ENCODE data around the gene TIMM17A. TPM values are rescaled to one million over a fixed set of nuclear protein-coding genes. Genes with fewer than 3 reads are reported as not detected.

TIMM17A gene
- total RNA-seq, 1 experiment from 2014 or later: 60.4 TPM

DNA sequence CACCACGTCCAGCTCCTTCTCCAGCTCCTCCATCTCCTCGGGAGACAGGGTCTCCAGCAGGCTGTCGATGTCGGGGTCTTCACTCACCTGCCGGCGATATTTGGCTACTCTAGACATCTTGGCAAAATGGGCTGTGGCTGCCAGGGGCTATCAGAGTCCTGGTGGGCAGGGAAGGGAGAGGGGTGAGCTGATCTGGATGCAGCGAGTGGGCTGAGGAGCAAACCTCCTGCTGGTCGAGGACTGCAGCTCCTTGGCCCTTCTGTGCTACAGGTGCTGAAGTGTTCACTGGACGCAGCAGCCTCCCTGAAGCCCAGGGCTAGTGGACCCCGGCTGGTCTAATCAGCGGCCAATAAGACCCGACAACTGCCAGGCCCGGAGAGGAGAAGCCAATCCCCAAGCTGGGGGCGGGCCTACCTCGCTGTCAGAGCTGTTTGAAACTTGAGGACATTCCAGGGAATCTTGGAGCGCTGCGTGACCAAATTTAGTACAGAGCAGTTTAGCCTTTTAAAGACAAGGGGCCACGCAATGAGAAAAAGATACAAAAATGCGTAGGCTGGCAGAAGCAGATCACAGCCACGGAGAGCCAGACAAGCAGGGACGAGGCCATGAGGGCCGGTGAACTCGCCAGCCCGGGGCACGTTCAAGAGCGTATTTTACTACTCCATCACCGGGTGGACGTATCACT lies 8.9 kb upstream of the TIMM17A start, which contains the start of gene LMOD1:
Gene LMOD1 (minus strand): TSS at position 325 of the 685 bp plus-strand sequence. CDS start 208 bp downstream, at position 117.
- Histone ChIP-seq H3K79me2 (ENCODE audit: low read depth) (no peaks in the 10 kb centered on the region), H3K36me3 (ENCODE audit: low read depth) (no peaks in the 10 kb centered on the region), H3K9me3 (ENCODE audit: insufficient read depth, low read depth) (no peaks in the 10 kb centered on the region), H3K4me2 (peak within 1 kb of the TSS; percentile 32), H2AFZ (0 out of 2 replicates have a peak within 1 kb of the TSS, but pooled peaks have one; percentile 16), H3K9me2 (ENCODE audit: insufficient read depth) (no peaks in the 10 kb centered on the region), H3K27ac (no peak within 1 kb of the TSS), H3K4me1 (replicated peaks; ENCODE audit: insufficient read depth) (peaks cover 14% of the 10 kb centered on the region), H3K27me3 (ENCODE audit: insufficient read depth, low read depth) (peaks cover 26% of the 10 kb centered on the region), H4K20me1 (ENCODE audit: insufficient read depth) (no peaks in the 10 kb centered on the region), H3F3A (ENCODE audit: insufficient read depth, low read depth) (no peaks in the 10 kb centered on the region), H3K4me3 (no peak within 1 kb of the TSS)
- BruUV-seq (replicated peaks): no TSS peak
- TF ChIP-seq, protein P1, sequence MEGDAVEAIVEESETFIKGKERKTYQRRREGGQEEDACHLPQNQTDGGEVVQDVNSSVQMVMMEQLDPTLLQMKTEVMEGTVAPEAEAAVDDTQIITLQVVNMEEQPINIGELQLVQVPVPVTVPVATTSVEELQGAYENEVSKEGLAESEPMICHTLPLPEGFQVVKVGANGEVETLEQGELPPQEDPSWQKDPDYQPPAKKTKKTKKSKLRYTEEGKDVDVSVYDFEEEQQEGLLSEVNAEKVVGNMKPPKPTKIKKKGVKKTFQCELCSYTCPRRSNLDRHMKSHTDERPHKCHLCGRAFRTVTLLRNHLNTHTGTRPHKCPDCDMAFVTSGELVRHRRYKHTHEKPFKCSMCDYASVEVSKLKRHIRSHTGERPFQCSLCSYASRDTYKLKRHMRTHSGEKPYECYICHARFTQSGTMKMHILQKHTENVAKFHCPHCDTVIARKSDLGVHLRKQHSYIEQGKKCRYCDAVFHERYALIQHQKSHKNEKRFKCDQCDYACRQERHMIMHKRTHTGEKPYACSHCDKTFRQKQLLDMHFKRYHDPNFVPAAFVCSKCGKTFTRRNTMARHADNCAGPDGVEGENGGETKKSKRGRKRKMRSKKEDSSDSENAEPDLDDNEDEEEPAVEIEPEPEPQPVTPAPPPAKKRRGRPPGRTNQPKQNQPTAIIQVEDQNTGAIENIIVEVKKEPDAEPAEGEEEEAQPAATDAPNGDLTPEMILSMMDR (conservative IDR thresholded peaks at IDR 0.05): no peak
- TF ChIP-seq EZH2 (IDR thresholded peaks at IDR 0.05; ENCODE audit: low read depth): no peak
- peak in 1 of 2 experiments; percentile 79 for DNase-seq
- ChIA-PET POLR2A (ENCODE audit: unreplicated experiment) (interaction anchor here (0.6 to 0.7 kb wide), 3 partner anchors 15 to 1152 kb away, joined by 3 read pairs; no protein-coding TSS in a partner anchor), CTCF (interaction anchor here (0.6 kb wide), 2 partner anchors 434 to 1573 kb away, joined by 3 to 8 read pairs; no protein-coding TSS in a partner anchor)
- intact Hi-C loops (cut with micrococcal nuclease; ENCODE audit: unreplicated experiment): loop anchor here (2.0 kb wide), 1 partner anchor 30 kb away; no protein-coding TSS in a partner anchor

DNA sequence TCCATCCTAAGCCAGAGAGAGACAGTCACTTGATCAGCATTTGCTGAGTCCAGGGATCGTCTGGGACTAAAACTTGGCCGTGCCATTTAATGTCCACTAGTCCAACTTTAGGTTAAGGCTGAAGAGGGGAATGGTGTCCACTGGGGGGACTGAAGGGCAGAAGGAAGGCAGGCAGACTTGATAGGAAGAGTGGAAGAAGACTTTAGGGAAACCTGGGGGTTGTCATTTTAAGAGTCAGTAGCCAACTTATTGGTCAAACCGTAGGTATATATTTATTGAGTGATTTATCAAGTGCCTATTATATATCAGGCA lies 7.7 kb upstream of the TIMM17A start:
- no peak for DNase-seq
- H4K20me1 ChIP-seq (ENCODE audit: insufficient read depth): no peaks in the 10 kb centered on the region
- ChIA-PET POLR2A (ENCODE audit: unreplicated experiment) (no interaction called here), CTCF (no interaction called here)
- intact Hi-C loops (cut with micrococcal nuclease; ENCODE audit: unreplicated experiment): loop anchor here (2.0 kb wide), 1 partner anchor 31 kb away; no protein-coding TSS in a partner anchor
- no peak overlapping the region for H3K4me3 ChIP-seq
- H3F3A ChIP-seq (ENCODE audit: insufficient read depth, low read depth): no peaks in the 10 kb centered on the region
- no peaks in the 10 kb centered on the region for H3K36me3 ChIP-seq (ENCODE audit: low read depth)
- H3K27ac ChIP-seq: no peak overlapping the region
- peaks cover 26% of the 10 kb centered on the region for H3K27me3 ChIP-seq (ENCODE audit: insufficient read depth, low read depth)
- H3K9me2 ChIP-seq (ENCODE audit: insufficient read depth): no peaks in the 10 kb centered on the region
- H3K4me2 ChIP-seq: no peak overlapping the region
- H3K79me2 ChIP-seq (ENCODE audit: low read depth): no peaks in the 10 kb centered on the region
- no TSS peak for BruUV-seq (replicated peaks)
- no peaks in the 10 kb centered on the region for H3K9me3 ChIP-seq (ENCODE audit: insufficient read depth, low read depth)
- TF ChIP-seq EZH2 (IDR thresholded peaks at IDR 0.05; ENCODE audit: low read depth): no peak
- TF ChIP-seq, protein P1 (conservative IDR thresholded peaks at IDR 0.05): no peak
- peaks cover under 1% of the 10 kb centered on the region; the same call in 1 of the 2 replicates for H3K4me1 ChIP-seq (replicated peaks; ENCODE audit: insufficient read depth)
- H2AFZ ChIP-seq: no peak overlapping the region

DNA sequence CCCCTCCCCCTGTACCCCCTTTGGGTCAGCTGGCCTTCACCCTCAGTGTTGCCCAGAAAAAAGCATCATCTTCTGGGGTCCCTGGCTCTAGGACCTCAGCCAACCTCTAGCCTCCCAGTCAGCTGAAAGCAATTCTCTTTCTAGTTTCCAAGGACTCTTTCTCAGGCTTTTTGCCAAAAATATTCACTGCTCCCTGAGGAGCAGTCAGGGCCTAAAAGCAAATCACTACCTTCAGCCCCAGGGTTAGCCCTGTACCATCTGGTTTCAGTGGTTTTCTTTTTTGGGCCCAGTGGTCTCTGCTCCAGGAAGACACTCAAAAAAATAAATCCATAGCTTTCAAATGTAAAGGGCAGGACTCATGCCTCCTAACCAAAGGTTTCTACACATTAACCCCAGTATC lies 5.8 kb upstream of the TIMM17A start:
- Histone ChIP-seq H3K4me2 (no peak overlapping the region), H4K20me1 (ENCODE audit: insufficient read depth) (no peaks in the 10 kb centered on the region), H3K79me2 (ENCODE audit: low read depth) (peaks cover 3% of the 10 kb centered on the region), H3K27me3 (ENCODE audit: insufficient read depth, low read depth) (peaks cover 26% of the 10 kb centered on the region), H3K9me3 (ENCODE audit: insufficient read depth, low read depth) (no peaks in the 10 kb centered on the region), H3K4me1 (replicated peaks; ENCODE audit: insufficient read depth) (no peaks in the 10 kb centered on the region), H3K4me3 (no peak overlapping the region), H2AFZ (no peak overlapping the region), H3K9me2 (ENCODE audit: insufficient read depth) (no peaks in the 10 kb centered on the region), H3K36me3 (ENCODE audit: low read depth) (no peaks in the 10 kb centered on the region), H3K27ac (no peak overlapping the region), H3F3A (ENCODE audit: insufficient read depth, low read depth) (peaks cover 7% of the 10 kb centered on the region; the same call in 1 of the 2 replicates)
- ChIA-PET CTCF (interaction anchor here (0.5 kb wide), 1 partner anchor 10 kb away, joined by 3 read pairs; no protein-coding TSS in a partner anchor), POLR2A (ENCODE audit: unreplicated experiment) (no interaction called here)
- DNase-seq: no peak
- BruUV-seq (replicated peaks): no TSS peak
- no peak for TF ChIP-seq EZH2 (IDR thresholded peaks at IDR 0.05; ENCODE audit: low read depth)
- TF ChIP-seq, protein P1 (conservative IDR thresholded peaks at IDR 0.05): no peak
- intact Hi-C loops (cut with micrococcal nuclease; ENCODE audit: unreplicated experiment): no loop called here
